ENCODE data around the gene SPATS1. TPM values are rescaled to one million over a fixed set of nuclear protein-coding genes. Genes with fewer than 3 reads are reported as not detected.
A peak's percentile ranks its signal among the peaks of the same experiment; 100 is the strongest.

The SPATS1 gene
- total and polyA plus RNA-seq, 2 of the 13 experiments (the other 11 are each of a cell fraction or from before 2014, with no cell fraction given) = not detected

DNA sequence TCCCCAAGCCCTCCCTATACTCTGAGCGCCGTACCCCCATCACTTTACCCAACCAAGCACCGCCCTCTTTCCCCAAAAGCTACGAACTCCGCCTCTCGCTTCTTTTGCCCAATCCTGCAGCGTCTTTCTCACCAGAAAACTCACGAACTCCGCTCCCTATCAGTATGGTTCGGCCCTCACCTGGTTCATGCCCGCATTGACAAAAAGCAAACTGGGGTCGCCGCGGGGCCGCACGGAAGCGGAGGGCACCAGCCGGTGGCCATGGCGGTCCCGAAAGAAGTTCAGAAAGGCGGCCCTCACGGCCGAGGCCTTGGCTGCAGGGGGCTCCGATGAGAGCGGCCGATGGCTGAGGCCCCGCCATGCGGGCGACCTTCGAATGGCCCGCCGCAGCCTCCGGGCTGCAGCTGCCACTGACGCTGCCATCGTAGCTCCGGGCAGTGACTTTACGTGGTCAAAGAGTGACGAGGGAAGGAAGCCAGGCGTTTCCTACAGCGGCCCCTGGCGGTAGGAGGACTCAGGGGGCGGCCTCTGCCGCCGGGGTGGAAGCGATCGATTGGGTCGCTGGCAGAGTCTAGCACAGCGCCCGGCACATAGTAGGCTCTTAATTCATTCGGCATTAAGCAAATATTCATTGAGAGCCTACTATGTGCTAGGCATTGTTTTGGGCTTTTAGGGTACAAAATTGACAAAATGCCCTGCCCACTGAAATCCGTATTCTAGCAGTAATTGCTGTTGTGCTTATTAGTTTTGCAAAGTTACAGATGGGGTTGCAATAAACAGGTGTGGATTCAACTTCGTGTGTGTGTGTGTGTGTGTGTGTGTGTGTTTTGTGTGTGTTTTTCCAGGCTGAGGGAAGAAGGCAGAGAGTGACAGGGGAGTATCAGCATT is 29.3 kb upstream of the SPATS1 start, which contains the start of gene AARS2 (continued):
- peak; percentile 80 for TF ChIP-seq PRDM15 (CRISPR knock-in tag; IDR thresholded peaks at IDR 0.05)
- TF ChIP-seq, protein P1, sequence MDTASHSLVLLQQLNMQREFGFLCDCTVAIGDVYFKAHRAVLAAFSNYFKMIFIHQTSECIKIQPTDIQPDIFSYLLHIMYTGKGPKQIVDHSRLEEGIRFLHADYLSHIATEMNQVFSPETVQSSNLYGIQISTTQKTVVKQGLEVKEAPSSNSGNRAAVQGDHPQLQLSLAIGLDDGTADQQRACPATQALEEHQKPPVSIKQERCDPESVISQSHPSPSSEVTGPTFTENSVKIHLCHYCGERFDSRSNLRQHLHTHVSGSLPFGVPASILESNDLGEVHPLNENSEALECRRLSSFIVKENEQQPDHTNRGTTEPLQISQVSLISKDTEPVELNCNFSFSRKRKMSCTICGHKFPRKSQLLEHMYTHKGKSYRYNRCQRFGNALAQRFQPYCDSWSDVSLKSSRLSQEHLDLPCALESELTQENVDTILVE (CRISPR knock-in tag; IDR thresholded peaks at IDR 0.05) = peak; percentile 96
- TF ChIP-seq GMEB1 (CRISPR knock-in tag; IDR thresholded peaks at IDR 0.05; ENCODE audit: borderline replicate concordance) = peak; percentile 98
- peak; percentile 83; the same call in 1 of the 2 replicates for TF ChIP-seq GFI1 (CRISPR knock-in tag; IDR thresholded peaks at IDR 0.05; ENCODE audit: borderline replicate concordance)
- no peak for TF ChIP-seq GPBP1L1 (CRISPR knock-in tag; IDR thresholded peaks at IDR 0.05)
- peak; percentile 97 for TF ChIP-seq ZNF205 (CRISPR knock-in tag; IDR thresholded peaks at IDR 0.05)
- peak; percentile 84; the same call in 1 of the 2 replicates for TF ChIP-seq SP4 (CRISPR knock-in tag; IDR thresholded peaks at IDR 0.05)
- TF ChIP-seq, protein P2, sequence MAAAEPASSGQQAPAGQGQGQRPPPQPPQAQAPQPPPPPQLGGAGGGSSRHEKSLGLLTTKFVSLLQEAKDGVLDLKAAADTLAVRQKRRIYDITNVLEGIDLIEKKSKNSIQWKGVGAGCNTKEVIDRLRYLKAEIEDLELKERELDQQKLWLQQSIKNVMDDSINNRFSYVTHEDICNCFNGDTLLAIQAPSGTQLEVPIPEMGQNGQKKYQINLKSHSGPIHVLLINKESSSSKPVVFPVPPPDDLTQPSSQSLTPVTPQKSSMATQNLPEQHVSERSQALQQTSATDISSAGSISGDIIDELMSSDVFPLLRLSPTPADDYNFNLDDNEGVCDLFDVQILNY (CRISPR knock-in tag; conservative IDR thresholded peaks at IDR 0.05) = peak; percentile 96
- TF ChIP-seq UBTF (CRISPR knock-in tag; IDR thresholded peaks at IDR 0.05) = peak; percentile 94
- peak; percentile 67 for TF ChIP-seq JUND (CRISPR knock-in tag; IDR thresholded peaks at IDR 0.05)
- peak; percentile 86; the same call in 1 of the 2 replicates for TF ChIP-seq MTA1 (CRISPR knock-in tag; IDR thresholded peaks at IDR 0.05; ENCODE audit: borderline replicate concordance)
- peak; percentile 95 for TF ChIP-seq BCL3 (CRISPR knock-in tag; IDR thresholded peaks at IDR 0.05)
- TF ChIP-seq MED8 (CRISPR knock-in tag; IDR thresholded peaks at IDR 0.05; ENCODE audit: insufficient replicate concordance) = peak; percentile 75

Data from HepG2 (cell line).